Measurements from ENCODE around the gene NCOA3.

DNA sequence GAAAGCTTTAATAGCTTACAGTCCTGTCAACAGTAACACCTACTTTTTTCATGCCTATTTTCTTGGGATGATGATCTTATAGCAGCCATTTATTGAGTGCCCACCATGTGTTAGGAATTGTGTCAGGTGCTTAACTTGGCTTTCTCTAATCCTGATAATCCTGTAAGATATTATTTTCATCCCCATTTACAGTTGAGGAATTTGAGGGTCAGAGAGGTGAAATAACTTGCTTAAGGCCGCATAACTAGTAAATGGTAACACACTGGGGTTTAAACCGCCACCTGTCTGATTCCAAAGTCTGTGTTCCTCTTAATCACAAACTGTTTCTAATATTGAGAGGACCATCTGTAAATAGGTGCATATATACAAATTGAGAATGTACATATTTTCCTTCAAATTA lies 55.5 kb downstream of the NCOA3 start:
- TF ChIP-seq, protein P1, sequence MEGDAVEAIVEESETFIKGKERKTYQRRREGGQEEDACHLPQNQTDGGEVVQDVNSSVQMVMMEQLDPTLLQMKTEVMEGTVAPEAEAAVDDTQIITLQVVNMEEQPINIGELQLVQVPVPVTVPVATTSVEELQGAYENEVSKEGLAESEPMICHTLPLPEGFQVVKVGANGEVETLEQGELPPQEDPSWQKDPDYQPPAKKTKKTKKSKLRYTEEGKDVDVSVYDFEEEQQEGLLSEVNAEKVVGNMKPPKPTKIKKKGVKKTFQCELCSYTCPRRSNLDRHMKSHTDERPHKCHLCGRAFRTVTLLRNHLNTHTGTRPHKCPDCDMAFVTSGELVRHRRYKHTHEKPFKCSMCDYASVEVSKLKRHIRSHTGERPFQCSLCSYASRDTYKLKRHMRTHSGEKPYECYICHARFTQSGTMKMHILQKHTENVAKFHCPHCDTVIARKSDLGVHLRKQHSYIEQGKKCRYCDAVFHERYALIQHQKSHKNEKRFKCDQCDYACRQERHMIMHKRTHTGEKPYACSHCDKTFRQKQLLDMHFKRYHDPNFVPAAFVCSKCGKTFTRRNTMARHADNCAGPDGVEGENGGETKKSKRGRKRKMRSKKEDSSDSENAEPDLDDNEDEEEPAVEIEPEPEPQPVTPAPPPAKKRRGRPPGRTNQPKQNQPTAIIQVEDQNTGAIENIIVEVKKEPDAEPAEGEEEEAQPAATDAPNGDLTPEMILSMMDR (IDR thresholded peaks at IDR 0.05): no peak
- TF ChIP-seq POLR2A (IDR thresholded peaks at IDR 0.05): no peak
- no peak for TF ChIP-seq EP300 (IDR thresholded peaks at IDR 0.05)
- TF ChIP-seq POLR2AphosphoS5 (IDR thresholded peaks at IDR 0.05): no peak
